M059J (cell line): Measurements from ENCODE around the gene RAB7B. TPM values are rescaled to one million over a fixed set of nuclear protein-coding genes. Genes with fewer than 3 reads are reported as not detected.

ENCODE experiments used
- DNase-seq: peaks from one replicate; pipeline ENCODE4 v3.0.0-alpha.2; 2012; ENCODE audit warnings: low read depth
- total RNA-seq: library from RNA; depleted of rRNA; stranded (reverse); fragments of >200 nt; shearing (Covaris generic); gene quantifications from 2 replicates; pipeline ENCODE4 v1.2.3, GENCODE V29; 2014

Gene RAB7B
- total RNA-seq, 1 experiment from 2014 or later: 0.69 TPM

DNA sequence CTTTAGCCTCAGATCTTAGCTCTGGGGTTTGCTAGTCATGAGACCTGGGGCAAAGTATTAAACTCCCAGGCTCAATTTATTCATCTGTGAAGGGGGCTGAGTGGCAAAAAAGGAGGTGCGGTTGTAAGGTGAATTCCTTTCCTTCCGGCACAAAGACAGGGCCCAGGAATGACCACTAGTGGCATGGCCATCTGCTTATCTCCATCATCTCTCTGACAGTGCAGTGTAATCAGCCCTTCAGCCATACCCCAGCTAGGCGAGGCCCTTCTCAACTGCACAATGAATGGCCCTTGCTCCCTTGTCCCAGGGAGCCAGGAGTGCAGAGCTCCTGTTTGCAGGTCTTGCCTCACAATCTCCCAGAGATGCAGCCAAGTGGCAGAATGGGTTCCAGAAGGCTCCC lies 54.3 kb downstream of the RAB7B start:
- DNase-seq: no peak

DNA sequence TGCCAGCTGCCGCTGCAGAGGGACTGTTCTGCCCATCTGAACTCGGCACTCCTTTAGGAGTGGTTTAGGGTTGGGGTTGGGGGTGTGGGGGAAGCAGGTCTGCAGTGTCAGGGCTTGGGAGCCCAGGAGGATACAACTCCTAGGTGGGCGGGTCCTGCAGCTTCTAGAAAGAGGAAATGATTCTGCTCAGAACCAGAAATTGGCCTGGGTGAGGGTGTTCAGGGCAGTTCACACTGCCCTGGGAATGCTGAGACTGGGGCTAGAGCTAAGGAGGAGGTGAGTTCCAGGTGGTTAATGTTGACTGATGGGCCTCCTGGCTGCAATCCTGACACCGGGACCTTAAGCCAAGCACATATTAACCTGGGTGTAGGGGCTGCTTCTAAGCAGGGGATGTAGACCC lies 55.2 kb downstream of the RAB7B start:
- DNase-seq: no peak

DNA sequence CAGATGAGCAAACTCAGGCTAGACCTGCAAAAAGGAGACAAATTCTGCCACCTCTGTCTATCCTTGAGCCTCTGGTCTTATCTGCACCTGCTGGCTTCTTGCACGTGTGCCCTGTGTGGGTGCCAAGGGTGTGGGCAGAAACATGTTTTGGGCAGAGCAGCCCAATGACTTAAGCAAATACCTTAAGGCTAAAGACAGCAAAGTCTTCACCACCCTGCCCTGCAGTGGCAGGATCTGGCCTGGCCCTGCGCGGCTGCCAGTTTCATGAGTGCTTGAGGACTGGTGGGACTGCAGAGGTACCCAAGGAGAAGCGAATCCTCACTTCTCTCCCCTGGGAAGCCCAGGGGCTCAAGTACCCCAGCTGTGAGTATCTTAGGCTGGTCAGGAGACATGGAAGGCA lies 56.2 kb downstream of the RAB7B start:
- peak; percentile 15 for DNase-seq

DNA sequence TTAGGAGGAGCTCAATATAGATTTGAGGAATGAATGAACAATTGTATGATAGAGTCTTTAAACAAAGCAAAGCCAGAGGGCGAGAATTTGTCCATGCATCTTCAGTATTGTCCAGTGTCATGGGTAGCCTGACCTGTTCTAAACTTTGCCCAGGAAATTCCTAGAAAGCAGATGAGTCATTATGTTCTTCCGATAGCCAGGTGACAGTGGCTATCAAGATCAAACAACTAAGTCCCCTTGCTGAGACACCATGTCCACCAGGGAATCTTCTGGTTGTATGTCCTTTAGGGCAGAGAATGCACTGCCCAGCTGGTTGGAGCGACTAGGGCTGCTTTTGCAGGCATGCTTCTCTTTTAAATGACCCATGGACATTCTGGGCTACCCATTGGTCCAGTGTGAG lies 58.1 kb downstream of the RAB7B start:
- peak; percentile 23 for DNase-seq

DNA sequence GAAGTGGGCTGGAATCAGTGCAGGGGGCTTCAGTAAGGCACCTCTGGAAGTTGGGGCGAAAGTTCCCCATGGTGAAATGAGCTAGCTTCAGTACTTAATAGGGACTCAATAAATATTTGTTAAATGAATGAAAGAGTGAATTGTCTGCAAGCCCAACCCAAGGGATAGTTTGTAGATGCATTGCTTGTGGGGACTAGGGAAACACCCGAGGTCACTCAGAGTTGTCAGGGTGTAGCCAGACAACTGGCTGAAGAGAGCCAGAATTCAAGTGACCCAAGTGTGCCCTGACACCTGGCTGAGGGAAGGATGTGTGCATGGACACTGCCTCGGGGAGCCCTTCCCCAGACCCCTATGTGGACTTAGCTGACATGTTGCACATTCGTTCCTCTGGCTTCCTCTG lies 58.7 kb downstream of the RAB7B start:
- DNase-seq: no peak

DNA sequence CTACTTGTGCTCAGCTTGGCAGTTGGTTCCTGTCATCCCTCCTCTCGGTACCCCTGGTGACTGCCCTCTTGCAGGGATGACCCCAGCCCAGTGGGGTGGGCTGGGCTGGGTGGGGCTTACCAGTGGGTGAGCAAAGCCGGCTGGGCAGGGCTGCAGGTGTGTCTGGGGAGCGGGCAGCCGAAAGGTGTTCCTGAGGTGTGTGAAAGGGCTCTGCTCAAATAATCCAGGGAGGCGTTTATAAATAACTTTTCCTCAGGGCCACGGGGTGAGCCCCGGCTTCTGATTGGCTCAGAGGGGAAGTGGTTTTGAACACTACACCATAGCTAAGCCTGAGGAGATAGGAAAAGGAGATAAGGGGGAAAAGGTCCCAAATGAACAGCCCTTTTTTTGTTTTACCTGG lies 60.0 kb downstream of the RAB7B start, which contains the start of gene SLC26A9:
Gene SLC26A9, minus strand, starts transcription at position 212 of the 400 bp plus-strand sequence. CDS start 7,636 bp downstream, outside the sequence.
- DNase-seq: no peak

DNA sequence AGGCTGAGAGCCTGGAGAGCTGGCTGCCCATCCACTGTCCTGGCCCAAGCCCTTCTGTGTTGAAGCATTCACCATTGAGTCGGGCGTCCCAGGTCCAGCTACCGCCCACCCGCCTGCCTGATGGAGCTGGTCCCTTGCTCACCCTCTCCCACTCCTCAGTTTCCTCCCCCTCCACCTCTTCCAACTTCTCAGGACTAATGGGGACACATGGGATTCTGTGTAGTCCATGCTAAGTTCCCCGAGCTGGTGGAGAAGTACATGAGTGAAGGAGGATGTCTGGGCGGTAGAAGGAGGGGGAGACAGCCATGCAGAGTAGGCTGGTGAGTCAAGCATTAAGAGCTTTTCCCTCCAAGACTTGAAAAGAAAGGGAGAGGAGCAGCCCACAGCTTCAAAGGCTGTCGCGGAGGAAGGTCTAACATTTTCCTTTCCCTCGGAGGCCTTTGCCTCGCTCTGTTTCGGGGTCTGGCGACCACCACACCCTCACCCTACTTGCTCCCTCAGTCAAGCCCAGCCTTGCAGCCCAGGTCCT lies 60.5 kb downstream of the RAB7B start:
- DNase-seq: peak; percentile 23

DNA sequence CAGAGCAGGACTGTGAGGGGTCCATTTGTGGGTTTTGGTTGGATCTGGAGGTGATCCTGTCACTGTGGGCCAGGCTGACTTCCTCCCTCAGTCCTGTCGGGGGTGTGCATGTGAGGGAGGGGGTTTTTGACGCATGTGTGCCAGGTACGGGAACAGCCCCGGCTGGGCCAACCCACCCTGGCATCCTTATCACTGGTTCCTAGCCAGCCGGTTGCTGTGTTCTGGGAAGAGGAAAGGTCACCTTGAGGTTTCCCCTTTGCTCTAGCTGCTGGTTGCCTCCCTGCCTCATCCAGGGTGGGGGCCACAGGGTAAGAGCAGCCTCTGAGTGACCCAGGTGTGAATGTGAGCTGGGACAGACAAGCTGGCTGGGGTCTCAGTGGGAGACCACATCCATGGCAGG lies 62.5 kb downstream of the RAB7B start:
- no peak for DNase-seq

DNA sequence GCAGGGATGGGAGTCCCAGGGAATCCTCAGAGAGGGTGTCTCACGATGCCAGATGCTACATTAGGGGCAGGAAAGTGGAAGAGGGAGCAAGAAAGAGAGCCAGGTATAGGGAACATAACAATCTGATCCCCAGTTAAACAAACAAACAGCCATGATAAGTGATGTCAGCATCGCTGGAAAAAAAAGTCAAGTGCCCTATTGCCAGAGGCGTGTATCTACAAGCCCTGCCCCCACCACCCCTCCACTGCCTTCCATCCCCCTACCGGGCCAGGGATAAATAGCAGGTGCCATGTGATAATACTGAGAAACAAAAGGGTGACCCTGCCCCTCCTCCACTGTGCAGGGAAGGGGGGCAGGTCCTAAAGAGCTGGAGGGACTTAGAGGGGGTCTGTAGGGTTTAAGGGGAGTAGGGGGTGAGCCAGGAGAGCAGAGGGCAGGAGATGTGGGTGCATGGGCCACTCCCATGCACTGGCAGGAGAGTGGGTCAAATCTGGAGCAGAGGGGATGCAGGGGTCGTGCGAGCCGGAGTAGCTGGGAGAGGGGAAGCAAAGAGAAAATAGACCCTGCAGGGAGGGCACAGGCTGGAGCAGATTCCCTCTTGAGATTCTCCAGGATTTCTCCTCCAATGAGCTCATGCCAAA lies 63.4 kb downstream of the RAB7B start:
- DNase-seq: no peak

DNA sequence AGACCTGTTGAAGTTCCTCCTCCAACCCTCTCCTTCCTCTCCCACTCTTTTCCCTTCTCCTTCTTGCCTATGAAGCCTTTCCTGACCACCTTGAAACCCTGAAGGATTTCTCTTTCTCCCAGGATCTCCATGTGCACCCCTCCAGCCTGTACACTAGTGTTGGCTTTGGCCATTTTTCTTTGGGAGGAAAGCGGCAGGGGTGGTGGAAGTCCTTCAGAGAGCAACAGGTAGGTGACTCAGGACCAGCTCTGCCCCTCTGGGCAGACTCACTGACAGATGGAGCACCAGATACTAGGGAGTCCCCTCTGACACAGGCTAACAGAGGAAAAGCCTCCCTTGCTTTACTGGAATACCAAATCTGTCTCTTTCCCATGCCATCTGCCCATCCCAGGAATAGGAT lies 64.5 kb downstream of the RAB7B start:
- DNase-seq: no peak

DNA sequence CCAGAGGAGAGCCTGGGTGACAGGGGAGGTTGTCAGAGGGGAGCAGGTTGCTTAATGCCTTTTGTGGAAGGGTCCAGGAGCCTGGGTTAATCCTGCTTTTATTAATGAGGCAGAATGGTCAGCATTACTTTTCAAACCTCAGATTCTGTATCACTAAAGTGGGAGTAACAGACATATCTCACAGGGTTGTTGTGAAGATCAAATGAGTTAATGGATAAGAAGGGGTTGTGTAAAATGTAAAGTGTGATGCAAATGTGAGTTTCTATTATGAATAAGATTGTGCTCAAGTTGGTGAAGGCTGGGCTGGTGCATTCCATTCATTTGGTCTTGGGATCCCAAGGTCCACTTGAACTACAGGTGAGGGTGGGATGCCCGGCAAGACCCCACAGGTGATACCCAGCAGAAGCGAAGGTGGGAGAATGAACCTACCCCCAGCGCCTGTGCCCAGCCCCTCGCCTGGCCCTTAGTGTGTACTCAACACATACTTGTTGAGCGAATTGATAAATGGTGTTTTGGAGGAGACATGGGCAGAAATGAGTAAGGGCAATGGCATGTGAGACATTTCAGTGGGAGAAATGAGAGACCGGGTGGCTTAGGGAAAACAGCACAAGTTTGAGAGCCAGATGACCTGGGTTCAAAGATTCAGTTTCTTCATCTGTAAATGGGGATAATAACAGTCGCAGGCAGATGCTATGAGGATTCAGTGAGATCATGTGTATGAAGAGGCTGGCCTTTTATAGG lies 66.2 kb downstream of the RAB7B start:
- DNase-seq: peak; percentile 85

DNA sequence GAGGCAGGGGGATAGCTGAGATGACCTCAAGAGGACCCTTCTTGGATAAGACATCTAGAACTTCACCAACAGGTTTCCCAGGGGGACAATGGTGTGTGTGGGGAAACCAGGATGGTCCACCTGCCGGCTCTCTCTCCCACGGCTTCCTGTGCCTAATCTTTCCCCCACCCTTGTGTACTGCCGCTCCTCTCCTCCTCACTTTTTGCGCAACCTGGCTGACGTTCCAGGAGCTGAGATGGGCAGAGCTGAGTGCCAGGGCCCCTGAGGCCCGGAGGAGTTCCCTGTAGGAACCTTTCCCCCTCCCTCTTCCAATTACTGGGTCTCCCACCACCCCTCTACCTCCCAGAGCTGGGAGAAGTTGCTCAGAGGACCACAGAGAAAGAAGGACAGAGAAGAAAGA lies 66.9 kb downstream of the RAB7B start:
- no peak for DNase-seq

DNA sequence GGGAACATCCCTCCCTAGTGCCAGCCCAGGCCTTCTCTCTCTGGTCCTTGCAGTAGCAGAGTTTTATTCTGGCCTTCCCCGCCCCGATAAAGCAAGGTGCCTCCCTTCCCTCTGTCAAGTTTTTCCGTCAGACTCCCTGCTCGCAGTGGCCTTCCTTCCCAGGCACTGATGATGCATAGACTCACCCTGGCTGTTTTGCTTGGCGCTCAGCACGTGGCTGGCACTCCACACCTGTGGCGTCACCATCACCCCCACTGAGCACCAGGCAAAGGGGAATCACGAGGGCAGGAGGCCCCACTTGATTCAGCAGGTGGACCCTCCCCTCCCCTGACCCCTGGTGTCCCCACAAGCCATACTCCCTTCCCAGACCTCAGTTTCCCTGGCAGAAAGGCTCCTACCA lies 67.3 kb downstream of the RAB7B start:
- no peak for DNase-seq

DNA sequence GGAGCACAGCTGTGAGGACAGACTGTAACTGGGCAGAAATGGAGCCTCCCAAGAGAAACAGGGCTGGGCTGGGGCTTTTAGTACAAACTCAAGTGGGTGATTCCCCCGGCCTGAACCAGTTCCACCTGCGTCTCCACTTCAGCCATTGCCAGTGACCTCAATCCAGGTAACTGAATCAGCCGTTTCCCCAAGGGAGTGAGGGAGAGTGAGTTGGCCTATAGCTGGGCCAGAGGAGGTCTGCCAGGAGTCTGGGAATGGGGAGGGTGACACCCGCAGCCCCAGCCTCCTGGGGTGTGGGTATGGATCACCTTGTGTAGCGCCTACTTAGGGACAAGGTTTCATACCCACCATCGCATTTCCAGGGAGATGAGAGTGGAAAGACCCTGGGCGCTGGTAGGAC lies 68.4 kb downstream of the RAB7B start:
- no peak for DNase-seq

DNA sequence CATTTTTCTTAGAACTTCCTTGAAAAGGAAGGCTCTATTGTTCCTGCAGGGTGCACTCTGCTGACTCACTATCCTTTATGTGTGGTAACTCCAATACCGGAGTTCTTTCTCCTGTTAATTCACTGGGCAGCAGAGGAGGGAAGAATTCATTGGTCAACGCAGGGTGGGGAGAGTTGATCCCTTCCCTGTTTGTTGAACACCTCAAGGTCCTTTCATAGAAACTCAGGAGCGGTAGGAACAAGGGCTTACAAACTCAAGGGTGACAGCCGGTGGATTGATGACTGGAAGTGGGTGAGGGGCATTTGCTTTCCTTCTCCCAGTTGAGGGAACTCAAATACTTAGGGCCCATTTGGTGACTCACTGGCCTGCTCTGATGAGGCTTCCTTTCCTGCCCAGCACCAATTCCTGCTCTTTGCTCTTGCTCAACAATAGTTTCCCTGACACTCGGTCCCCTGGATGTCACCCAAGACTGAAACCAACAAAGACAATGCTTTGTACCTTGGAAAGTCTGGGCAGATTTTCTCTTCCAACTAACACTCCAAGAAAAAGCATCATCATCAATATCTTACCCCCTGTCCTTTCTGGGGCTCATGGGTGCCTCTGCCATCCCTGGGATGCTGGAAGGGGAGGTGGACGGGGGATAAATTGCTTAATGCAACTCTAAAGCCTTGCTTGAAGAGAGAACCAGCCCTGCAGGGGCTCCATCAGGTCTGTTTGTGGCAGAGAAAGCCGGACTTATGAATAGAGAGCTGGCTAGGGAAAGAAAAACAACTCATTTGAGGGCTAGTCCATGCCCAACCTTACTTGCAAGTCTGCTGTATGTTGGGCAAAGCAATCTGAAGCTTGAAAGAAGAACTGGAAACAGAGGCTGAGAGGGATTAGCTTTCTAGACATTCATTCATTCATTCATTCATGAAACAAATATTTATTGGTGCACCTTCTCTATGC lies 69.2 kb downstream of the RAB7B start:
- peak; percentile 94 for DNase-seq

DNA sequence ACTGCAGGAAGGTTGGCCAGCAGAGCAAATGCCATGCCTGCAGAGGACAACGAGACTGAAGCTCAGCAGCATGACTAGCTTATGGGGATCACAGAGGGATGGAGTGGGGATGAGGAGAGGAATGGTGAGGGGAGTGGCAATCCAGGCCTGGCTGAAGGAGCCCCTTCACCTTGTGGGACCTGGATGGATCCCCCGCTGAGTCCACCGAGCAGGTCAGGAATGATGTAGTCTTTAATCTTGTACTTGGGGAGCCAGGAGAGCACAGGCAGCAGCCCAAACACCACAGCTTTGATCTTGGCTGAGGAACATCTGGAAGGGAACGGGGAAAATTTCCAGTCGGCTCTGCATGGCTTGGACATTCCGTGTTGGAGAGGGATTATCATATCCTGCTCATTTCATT lies 70.4 kb downstream of the RAB7B start:
- DNase-seq: no peak

DNA sequence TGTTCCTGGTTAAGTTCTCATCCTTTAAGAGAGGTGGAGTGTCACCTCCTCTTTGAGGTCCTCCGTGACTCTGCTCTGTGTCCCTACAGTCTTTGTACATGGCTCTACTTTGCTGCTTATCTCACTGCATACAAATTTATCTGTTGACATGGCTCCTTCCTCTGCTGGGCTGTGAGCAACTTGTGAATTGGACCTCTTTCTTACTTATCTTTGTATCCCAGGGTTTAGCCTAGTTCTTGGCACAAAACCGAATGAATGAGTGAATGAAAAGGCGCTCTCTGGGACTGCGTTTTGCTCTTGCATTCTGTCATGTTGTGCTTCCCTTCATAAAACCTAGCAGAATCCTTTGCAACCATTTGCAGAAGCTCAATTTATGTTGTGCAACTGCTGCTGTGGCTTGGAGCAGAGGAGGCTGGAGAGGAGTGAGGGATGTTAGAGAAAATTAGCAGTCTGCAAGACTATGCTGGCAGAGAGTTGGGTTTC lies 72.4 kb downstream of the RAB7B start:
- no peak for DNase-seq

DNA sequence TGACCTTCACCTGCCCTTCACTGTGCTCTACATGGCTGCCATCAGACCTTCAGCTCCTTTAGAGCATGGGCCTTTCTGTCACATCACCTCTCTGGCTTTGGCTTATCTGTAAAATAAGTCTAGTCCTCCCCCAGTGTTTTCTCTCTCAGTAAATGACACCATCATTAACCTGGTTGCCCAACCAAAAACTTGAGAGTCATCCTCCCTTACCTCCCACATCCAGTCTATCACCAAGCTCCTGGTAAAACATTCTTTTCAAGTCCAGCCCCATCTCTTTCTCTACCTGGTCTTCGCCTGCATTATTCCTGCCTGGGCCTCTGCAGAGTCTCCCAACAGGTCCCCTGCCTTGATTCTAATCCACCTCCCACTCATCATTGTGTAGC lies 73.0 kb downstream of the RAB7B start:
- DNase-seq: no peak

DNA sequence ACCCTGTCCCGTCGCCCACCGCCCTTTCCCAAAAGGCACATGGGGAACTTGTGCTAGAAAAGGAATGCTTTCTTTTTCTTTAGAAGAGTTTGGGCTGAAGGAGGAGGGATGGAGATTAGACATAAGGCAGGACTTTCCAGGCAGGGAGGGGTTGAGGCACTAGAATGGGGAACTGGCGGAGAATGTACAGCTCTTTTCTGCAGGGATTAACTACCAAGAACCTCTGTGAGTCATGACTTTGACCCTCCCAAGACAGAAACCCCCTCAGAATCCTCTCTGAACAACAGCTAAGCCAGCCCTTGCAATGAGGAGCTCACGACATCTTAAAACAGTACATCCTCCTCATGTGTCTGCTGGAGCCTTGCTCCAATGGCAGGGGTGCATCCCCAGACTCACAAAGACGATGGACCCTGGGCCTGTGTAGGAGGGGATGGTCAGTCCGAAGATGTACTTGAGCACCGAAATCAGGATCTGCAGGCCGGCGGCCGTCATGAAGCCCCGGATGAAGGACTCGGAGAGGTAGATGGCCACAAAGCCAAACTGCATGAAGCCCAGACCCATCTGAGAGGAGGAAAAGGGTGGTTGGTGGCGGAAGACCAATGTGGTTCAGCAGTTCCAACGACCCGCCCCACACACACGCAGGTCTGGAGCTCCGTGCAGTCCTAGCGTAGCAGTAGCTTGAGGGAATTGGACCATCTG lies 73.5 kb downstream of the RAB7B start:
- DNase-seq: no peak

DNA sequence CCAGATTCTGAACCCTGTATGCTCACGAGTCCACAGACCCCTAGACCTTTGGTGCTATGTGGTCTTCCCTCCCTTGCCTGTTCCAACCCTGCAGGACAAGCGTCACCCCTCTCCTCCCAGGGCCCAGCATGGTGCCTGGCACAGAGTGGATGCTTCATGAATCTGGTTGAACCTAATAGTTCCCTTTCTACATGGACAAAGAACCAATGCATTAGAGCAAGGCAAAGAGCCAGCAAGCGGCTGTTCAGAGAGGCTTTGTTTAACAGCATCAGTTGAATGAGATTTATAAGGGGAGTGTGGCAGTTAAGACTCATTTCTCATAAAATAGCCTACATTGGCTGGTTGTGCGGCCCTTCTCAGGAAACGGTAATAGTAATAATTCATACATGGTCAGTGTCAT lies 74.9 kb downstream of the RAB7B start:
- DNase-seq: no peak

DNA sequence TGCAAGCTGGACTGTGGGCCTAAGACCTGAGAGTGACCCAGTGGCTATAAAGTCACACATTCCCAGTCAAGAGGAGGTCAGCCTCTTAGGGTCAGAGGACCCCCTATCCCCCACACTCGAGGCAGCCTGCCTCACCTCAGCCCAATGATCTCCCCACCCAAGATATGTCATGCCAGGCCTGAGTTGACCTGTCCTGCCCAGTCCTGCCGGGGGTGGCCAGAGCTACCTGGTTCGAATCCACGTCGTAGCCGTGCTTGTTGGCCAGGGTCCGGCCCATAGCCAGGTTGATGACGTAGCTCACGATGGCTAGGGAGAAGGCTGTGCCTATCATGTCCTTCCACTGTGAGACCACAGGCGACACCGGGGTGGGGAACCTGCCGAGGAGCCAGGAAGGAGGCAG lies 75.5 kb downstream of the RAB7B start:
- no peak for DNase-seq
